Stimulated activated CD4-positive, alpha-beta T cell treated with anti-CD3 and anti-CD28 coated beads, Interleukin-4, amount 100 ng/mL, for 1 hour (primary cell): Measurements from ENCODE around the gene HES2.
"Not testable (repeated sequence)": the region's sequence is repeated elsewhere in the genome, so short reads cannot be mapped to it uniquely, and the experiment has no call there.

ENCODE experiments used
- DNase-seq: peaks from one replicate; pipeline ENCODE4 v3.0.0-alpha.2; 2020

The HES2 gene, protein sequence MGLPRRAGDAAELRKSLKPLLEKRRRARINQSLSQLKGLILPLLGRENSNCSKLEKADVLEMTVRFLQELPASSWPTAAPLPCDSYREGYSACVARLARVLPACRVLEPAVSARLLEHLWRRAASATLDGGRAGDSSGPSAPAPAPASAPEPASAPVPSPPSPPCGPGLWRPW

DNA sequence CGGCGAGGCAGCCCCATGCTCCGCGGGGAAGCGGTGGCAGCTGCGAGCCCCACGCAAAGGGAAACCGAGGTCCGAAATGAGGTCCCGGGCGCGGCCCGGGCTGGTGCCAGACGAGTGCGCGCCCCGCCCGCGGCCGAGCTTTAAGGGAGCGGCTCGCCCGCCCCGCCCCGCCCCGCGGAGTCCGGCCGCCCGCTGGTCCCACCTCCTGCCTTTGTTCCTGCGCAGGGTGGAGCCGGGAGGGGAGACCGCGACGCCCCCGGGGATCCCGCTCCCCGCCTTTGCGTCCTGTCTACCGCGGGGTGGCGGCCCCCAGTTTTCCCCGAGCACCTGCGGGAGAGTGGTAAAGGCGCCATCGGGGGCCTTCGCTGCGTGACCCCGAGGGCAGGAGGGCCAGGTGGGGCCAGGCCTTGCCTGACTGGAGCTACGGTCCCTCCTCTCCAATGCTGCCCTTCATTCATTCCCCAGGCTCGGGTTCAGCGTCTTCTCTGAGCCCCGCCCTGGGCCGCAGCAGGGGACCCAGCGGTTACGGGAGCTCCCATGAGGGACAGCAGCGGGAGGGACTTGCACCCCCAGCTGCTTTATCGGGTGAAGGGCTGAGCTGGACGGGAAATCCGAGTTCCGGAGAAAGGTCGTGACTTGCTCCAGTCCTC is at the start of gene HES2:
Gene HES2, minus strand, starts transcription at position 116 of the 650 bp plus-strand sequence. Its CDS starts 99 bp downstream, at position 17.
- peak; percentile 14 for DNase-seq

DNA sequence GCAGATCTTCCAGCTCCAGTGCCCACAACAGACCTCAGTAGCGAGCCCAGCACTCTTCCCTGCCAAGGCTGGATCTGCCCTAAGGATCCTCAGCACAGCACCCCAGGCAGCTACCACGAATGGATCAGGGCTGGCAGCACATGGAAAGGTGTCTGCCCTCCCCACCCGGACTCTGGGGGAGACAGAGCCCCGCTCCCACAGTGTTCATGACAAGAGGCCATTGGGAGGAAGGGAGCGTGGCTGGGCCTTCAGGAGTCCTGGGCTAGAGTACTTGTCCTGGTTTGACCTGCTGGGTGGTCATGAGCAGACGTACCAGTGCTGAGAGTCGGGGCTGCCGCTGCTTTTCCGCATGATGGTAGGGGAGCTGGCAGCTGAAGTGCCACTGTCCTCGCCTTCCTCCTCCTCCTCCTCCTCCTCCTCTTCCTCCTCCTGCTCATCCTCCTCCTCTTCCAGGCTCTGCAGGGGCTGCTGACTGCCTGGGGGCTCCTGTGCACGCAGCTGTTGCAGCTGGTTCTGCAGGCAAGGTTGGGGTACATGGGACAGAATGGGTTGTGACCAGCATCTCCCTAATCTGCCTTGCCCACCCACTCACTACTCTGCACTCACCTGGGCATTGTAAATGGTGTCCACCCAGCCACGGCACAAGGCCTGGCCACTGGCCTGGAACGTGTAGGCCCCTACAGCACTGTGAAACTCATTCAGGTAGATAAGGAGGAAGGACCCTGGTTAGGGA is 49.2 kb upstream of the HES2 start:
- no peak for DNase-seq

DNA sequence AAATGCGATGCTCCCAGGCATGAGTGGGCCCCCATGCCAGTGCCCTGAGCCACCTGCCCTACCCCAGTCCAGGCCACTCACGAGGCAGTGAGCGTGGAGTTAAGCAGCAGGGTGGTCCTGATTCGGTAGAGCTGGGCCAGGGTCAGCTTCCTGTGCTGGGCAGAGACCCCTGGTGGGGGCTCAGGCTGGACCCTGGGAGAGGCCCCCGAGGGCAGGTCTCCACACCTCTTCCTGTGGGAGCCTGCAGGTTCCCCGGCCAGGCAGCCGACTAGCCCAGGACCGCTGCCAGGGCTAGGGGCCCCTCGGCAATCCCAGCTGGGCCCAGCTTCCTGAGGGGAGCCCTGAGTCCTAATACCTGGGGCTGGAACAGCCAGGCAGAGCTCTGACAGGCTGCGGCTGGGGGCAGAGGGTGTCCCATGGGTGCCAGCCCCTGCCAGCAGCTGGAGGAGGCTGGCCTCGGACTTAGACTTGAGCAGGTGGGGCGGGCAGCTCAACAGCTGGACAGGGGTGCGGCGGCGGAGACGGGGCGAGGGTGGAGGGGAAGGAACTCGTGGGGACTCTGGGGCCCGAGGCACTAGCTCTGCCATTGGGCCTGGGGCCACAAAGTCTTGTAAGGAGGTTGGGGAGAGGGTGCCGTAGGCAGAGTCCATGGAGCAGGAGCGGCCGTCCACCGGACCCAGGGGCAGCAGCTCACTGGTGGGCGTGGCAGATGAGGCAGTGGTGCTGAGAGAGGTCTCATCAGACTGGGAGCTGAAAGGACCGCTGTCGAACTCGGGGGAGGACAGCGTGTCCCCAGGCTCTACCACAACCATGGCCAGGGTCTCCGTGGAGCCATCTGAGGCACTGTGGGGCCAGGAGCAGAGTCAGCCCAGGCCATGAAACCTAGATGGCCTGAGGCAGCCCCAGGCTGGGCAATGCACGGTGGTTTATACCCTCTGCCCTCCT is 48.3 kb upstream of the HES2 start:
- DNase-seq, result no peak

DNA sequence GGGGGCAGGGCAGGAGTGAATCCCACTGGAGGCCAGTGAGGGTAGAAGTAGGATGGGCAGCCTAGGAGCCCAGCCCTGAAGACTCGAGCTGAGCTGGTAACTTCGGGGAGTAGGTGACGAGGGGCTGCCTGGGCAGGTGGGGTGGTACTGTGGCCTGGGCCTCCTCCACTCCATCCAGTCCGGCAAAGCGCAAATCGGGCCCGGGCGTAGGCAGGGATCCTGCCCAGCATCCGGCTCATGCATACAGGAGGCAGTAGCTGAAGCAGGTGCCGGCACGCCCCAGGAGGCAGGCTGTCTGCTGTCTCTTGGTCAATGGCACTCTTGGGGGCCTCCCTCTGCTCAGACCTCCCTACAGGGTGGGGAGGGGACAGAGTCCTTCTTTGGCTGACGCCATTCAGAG is 47.5 kb upstream of the HES2 start:
- DNase-seq, result no peak

DNA sequence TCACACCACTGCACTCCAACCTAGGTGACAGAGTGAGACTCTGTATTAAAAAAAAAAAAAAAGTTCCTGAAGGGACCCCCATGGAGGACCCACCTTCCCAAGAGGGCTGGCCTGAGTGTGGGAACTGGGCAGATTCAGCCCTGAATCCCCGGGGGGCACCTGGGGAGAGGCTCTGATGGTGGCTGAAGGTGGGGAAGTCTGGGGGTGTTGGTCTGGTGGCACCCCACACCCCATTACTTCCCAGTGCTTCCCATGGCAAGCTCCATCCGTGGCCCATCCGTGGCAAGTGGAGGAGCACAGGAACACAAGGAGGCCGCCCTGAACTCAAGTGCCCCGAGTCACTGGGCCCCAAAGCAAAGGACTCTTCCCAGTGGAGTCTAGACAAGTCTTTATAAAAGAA is 47.0 kb upstream of the HES2 start:
- no peak for DNase-seq

DNA sequence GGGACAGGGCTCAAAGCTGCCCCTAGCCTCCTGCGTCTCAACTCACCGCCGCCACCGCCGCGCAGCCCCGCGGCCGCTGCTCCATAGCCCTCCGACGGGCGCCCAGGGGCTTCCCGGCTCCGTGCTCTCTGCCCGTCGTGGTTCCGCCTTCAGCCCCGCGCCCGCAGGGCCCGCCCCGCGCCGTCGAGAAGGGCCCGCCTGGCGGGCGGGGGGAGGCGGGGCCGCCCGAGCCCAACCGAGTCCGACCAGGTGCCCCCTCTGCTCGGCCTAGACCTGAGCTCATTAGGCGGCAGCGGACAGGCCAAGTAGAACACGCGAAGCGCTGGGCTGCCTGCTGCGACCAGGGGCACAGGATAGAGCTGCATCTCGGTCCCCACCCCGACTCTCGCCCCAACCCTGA is 46.3 kb upstream of the HES2 start, which contains the start of gene TNFRSF25:
Gene TNFRSF25, minus strand, starts transcription at position 151 of the 400 bp plus-strand sequence. Its CDS starts 66 bp downstream, at position 85.
- peak; percentile 75 for DNase-seq

DNA sequence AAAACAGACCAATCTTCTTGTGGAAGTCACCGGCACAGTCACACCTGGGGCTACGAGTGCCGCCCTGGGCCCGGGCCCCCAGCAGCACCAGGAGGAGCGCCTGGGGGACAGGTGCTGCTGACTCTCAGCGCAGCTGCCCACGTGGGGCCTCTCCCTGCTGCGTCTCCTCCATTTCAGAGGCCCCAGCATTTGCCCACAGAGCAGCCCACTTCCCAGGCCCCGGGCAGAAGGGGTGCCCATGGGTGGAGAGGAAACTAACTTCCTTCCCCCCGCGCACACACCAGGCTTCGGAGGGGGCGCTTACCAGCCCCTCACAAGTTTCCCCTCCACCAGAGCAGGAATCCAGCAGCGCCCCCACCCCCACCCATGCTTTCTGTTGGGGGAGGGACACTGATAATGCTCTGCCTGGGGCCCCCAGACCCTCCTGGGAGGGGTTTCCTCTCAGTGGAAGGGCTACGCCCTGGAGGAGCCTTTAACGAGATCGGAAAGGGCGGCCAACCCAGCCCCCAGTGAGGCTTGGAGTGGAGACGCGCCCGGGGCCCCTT is 45.8 kb upstream of the HES2 start:
- peak; percentile 61 for DNase-seq

DNA sequence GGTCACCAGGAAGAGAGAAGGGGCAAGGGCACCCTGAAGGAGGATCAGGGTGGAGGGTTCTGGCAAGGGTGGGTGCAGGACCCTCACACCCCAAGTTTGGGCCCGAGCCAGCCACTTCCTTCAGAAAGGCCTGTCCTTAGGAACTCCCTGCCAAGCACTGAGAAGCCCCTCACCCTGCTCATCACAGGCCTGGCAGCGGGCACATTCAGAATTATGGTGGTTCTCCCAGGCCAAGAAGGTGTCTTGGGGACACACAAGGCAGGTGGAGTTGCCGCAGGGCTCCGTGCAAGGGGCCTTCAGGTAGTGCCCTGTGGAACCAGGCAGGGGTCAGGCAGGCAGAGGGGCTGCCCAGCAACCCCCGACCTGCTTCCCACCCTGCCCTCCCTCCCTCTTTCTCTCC is 45.2 kb upstream of the HES2 start:
- no peak for DNase-seq

DNA sequence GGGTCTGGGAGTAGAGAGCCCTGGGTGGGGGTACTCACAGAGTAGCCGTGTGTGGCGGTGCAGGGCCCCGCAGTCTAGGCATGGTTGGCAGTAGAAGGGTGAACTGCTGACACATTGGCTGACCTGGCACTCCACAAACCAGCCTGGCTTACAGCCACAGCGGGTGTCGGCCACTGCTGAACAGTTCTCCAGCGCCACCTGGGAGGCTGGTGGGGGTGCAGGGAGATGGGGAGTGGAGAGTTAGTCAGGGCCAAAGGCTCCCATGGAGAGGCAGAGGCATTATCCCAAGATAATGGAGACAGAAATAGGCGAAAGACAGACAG is 44.8 kb upstream of the HES2 start:
- DNase-seq, result peak; percentile 47

DNA sequence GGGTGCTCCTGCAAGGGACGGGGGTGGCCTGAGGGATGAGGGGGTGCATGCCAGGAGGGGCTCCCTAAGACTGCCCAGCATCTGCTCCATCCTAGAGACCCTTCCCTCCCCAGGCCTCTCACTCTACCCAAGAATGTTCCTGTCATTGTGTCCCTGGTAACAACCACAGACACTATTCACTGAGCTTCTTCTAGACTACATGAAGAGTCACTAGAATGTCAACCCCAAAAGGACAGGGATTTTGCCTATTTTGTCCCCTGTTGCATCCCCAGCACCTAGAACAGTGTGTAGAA is 43.3 kb upstream of the HES2 start:
- no peak for DNase-seq

DNA sequence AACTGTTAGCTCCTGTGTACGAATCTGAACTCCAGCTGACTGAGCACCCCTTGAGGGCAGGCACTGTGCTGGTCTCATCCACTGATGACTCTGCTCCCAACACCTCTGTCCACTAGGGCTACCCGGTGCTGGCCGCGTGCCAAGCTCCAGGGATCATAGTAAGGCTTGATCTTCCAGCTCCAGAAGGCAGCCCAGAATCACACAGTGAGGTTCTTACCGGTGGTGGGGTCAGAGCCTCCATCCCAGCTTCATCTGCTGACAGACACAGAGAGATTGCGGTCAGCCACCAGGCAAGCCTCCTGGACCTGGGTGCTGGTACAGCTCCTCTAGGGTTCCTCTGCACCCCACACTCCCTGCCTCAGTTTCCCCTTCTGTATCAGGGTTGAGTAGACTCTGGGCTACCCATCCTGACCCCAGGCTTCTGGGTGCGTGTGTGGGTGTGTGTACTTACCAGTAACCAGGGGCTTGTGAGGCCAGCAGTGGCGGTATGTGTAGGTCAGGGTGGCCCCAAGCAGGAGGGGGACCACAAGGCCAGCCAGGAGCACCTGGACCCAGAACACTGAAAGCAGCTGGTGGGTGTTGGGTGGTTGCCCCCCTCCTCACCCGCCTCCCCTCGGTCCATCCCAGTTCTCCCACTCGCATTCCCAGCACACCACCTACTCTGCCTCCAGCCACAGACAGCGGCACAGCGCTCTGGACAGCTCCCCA is 42.8 kb upstream of the HES2 start:
- no peak for DNase-seq

DNA sequence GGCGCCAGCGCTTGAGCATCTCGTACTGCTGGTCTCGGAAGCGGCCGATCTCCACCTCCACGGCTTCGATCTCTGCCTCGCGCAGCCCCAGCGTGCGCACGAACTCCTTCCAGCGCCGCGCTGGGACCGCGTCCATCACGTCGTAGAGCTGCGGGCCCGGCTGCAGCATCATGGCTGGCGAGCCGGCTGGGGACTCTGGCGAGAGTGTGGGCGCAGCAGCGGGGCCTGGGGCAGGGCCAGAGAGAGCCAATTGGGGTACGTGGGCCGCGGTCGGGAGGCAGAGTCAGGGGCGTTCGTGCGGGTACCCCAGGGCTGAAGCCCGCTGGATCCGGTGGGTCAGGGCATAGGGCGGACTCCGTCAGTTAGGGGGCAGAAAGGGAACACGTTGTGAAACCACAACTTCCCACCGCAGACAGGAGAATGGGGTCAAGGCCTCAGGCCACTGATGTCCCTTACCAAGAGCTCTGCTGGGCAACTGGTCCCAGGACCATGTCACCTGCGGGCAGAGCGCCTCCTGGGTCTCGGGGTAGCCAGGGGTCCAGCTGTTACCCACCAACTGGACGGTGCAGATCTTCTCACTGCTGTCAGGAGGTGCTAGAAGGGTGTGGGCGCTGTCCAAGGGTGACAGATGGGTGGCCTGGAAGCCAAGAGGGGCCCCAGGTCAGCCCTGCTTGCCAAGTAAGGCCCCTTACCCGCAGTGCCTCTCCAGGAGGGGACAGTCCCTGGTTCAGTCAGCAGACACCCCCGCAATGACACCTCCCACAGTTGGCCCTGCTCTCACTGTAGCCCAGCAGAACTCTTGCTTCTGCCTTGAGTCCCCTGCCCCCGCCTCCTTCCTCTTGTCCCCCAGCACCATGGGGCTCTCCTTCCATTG is 42.1 kb upstream of the HES2 start:
- peak; percentile 34 for DNase-seq

DNA sequence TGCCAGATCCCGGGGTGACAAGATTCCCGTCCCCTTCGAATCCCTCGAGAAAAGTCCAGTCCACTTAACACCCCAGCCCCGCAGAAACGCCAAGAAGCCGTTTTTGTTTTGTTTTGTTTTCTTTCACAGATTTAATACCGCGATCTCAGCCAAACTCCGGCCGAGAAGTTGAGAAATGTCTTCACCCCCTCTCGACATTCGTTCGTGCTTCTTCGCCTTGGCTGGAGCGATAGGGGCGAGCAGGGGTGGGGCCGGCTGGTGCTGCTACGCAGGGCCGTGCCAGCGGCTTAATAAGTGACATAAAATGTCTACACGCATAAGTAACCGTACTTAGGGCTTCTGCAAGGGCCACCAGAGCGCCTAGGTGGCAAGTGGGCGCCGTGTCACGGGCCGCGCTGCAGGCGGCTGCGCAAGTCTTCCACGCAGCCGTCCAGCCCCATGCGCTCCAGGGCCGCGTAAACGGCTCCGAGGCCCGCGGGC is 41.4 kb upstream of the HES2 start:
- no peak for DNase-seq

DNA sequence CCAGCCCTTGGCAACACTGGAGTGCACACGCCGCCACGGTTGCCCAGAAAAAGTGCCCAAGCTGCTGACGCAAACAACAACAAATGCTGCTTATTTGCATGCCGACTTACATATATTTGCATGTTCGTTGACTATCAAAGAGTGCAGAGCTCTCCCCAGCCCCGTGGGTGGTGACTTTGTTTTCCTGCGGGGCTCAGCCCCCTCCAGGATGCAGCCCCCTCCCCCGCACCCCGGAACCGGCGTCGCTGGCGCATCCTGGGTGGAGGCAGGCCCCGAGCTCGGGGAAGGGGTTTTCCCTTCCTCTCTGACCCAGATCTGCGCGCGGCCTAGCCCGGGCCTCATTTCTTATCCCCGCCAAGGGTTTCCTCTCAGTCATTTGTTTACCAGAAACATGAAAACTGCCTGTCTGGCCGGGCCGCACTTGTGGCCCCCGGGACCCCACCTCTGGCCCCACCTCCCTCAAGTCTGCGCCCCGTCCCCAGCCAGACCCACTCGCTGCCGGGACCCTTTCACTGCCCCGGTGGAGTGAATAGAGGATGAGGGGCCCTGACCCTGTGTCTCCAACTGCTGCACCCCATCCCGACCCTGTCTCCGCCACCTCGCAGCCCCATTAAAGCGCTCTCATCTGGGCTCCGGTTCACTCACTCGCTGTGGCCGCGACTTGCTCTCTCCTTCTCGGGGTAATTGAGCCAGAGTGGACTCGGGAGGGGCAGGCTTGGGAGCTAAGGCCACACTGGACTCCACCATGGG is 40.8 kb upstream of the HES2 start:
- DNase-seq, result peak; percentile 91

DNA sequence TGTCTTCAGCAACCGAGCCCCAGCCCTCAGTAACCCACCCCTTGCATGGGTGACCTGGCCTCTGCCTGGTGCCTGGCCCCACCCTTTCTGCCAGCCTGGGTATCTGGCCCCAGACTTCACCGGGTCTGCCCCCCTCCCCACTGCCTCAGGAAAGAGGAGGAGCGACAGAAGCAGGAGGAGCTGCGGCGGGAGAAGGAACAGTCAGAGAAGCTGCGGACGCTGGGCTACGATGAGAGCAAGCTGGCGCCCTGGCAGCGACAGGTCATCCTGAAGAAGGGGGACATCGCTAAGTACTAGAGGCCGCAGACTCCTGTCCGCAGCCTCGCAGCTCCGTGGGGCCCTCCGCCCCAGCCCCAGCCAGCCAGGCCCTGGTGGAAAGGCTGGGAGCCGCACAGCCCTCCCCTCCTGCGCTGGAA is 40.1 kb upstream of the HES2 start:
- DNase-seq, result peak; percentile 43

DNA sequence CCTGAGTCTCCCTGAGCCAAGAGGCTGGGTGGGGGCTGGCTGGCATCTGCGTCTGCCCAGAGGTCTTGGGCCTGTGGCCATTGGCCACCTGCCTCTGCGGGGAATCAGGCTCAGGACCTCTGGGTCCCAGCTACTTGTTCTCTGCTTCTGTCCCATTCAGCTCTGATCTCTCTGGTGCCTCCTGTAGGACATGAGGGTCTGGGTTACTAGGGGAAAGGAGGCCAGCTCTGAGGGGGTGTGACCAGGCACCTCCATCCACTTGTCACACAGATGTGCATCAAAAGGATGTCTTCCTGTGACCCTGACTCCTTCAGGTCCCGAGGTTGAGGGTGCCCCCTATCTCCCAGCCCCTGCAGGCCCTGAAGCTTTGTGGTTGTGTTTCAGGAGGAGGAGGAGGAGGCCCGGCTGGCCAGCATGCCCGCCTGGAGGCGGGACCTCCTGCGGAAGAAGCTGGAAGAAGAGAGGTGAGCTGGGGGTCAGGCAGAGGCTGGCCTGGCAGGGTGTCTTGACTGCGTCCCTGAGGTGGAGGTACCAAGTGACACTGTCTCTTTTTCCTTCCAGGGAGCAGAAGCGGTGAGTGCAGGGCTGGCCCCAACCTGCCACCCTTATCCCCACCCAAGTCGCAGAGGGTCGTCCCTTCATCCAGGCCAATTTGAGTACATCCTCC is 37.2 kb upstream of the HES2 start:
- no peak for DNase-seq

DNA sequence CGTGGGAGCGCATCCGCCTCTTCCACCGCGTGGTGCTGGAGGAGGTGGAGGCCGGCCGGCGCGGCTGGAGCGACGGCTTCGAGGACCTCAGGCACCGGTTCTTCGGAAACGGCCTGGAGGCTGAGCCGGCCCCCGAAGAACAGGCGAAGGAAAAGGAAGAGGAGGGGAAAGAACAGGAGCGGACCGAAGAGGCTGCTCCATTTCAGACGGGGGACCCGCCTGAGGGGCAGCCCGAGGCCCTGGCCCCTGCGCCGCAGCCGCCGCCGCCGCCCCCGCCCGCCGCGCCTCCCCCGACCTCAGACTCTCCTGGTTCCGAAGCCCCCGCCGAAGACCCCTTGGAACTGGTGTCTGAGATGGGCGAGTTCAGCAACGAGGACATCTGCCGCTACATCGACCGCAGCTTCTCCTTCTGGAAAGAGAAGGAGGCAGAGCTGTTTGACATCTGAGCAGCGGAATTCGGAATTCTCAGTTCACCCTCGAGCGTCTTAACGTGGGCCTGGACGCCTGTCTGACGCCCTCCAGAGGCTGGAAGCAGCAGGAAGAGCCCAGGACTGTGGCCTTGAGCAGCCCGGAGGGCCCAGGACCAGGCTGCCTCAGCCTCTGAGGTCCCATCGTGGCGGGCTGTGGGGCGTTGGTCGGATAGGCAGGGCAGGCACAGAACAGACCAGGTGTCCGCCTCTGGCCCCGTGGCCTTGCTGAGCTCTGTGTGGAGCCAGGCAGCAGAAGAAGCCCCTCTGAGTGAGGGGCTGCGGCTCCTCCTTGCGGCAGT is 36.2 kb upstream of the HES2 start:
- not testable (repeated sequence) for DNase-seq

DNA sequence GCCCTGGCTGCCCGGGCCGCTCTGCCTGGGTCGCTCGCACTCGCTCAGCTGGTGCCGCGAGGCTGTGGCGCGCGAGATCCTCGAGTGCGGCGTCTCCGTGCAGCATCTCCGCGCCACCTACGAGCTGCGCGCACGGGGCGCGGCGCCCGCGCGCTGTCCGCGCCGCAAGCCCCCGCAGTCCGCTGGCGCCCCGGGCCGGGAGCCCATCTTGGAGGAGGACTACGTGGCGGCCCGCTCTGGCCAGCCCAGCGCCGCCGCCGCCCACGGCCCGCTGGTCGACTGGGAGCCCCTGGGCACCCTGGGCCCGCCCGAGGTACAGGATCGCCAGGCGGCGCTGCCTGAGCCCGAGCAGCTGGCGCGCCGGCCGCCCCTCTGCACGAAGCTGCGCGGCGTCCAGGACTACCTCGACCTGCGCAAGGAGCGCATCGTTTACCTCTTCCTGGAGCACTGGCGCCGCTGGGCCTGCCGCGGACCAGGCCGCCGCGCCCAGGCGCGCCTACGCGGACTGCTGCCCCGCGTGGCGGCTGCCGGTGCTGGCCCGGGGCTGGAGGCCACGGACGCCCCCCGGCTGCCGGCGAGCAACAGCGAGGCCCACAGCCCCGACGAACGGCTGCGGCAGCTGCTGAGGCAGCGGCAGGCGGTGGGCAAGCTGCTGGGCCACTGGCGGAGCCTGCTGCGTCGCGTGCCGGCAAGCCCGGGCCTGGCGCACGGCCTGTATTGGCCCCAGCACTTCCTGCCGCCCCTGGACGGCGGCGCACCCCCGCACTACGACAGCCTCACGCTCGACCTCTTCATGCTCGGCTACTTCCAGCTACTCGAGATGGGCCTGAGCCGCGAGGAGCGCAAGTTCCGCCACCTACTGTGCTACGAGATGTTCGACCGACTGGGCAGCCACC is 35.4 kb upstream of the HES2 start:
- DNase-seq, result peak; percentile 46
